H1 (cell line): ENCODE data around the gene C3AR1. TPM values are rescaled to one million over a fixed set of nuclear protein-coding genes. Genes with fewer than 3 reads are reported as not detected.

Experiments
- BACH1 ChIP-seq: IDR thresholded peaks from 2 replicates; pipeline ENCODE4 v1.6.1; 2012; ENCODE audit warnings: low read length, improper control_type of control experiment
- CEBPB ChIP-seq: IDR thresholded peaks from 2 replicates; pipeline ENCODE4 v1.6.1; 2012; ENCODE audit warnings: low read depth, low read length
- CHD2 ChIP-seq: IDR thresholded peaks from 2 replicates; pipeline ENCODE4 v1.6.1; 2012; ENCODE audit warnings: low read length, improper control_type of control experiment
- GABPA ChIP-seq: IDR thresholded peaks from 2 replicates; pipeline ENCODE4 v1.6.1; 2011; ENCODE audit warnings: mild to moderate bottlenecking, low read length, moderate library complexity, borderline replicate concordance; ENCODE audit not compliant: insufficient read depth
- NANOG ChIP-seq: IDR thresholded peaks from 2 replicates; pipeline ENCODE4 v1.6.1; 2011; ENCODE audit warnings: low read length, low read depth, mild to moderate bottlenecking, inconsistent platforms; ENCODE audit not compliant: insufficient read depth, poor library complexity, severe bottlenecking
- POLR2A ChIP-seq, 2 experiments: IDR thresholded peaks; 1 replicate in 1 of 2; 2 replicates in 1 of 2; pipeline ENCODE4 v1.6.1; 2011; ENCODE audit warnings: low read depth in 2 of 2, low read length in 2 of 2, mild to moderate bottlenecking in 2 of 2; ENCODE audit errors: control extremely low read depth in 1 of 2
- RAD21 ChIP-seq, 2 experiments: IDR thresholded peaks in 1 of 2; conservative IDR thresholded peaks in 1 of 2; 2 replicates each; pipeline ENCODE4 v1.6.1; 2011; ENCODE audit warnings: low read depth in 2 of 2, low read length in 2 of 2, improper control_type of control experiment in 1 of 2, inconsistent platforms in 1 of 2, mild to moderate bottlenecking in 1 of 2, moderate library complexity in 1 of 2
- RBBP5 ChIP-seq: IDR thresholded peaks from 2 replicates; pipeline ENCODE4 v1.7.1; 2012; ENCODE audit warnings: low read depth, mild to moderate bottlenecking, inconsistent platforms, low read length, moderate library complexity, borderline replicate concordance
- SAP30 ChIP-seq: fragments of 300-600 bp; sonication (generic); IDR thresholded peaks from 2 replicates; pipeline ENCODE4 v1.7.1; 2012; ENCODE audit warnings: low read length, moderate library complexity, mild to moderate bottlenecking, inconsistent platforms; ENCODE audit not compliant: insufficient read depth, insufficient replicate concordance
- SIN3A ChIP-seq, 2 experiments: IDR thresholded peaks in 1 of 2; conservative IDR thresholded peaks in 1 of 2; 2 replicates each; pipeline ENCODE4 v1.6.1; 2011 to 2012; ENCODE audit warnings: low read length in 2 of 2, improper control_type of control experiment in 1 of 2, low read depth in 1 of 2, mild to moderate bottlenecking in 1 of 2
- SP2 ChIP-seq: IDR thresholded peaks from 2 replicates; pipeline ENCODE4 v1.6.1; 2012; ENCODE audit warnings: mild to moderate bottlenecking, low read length, inconsistent platforms
- SRF ChIP-seq: IDR thresholded peaks from 2 replicates; pipeline ENCODE4 v1.6.1; 2011; ENCODE audit warnings: mild to moderate bottlenecking, low read depth, low read length, moderate library complexity
- TEAD4 ChIP-seq: IDR thresholded peaks from 2 replicates; pipeline ENCODE4 v1.6.1; 2012; ENCODE audit warnings: low read depth, low read length, inconsistent platforms, mixed read lengths
- polyA plus RNA-seq, 7 experiments: library from polyadenylated mRNA; depleted of rRNA in 3 of 7; stranded (reverse) in 5 of 7; unstranded in 2 of 7; fragments of >200 nt in 5 of 7; fragments of 200-250 nt in 2 of 7; gene quantifications; 1 replicate in 5 of 7; 2 replicates in 1 of 7; 4 replicates in 1 of 7; pipeline versions ENCODE4 v1.2.1 to v1.2.3, GENCODE V29; 2011 to 2013; ENCODE audit warnings: missing spikeins in 2 of 7, mixed read lengths in 2 of 7
- total RNA-seq: library from RNA; stranded (reverse); fragmentation: NEBNext Ultra II Directional; extraction: Animal tissue kit (Norgen Biotek cat#: 25700); gene quantifications from 2 replicates; pipeline ENCODE4 v1.2.1, GENCODE V29; 2021
- TF ChIP-seq, protein P1 (sequence below): IDR thresholded peaks from 2 replicates; pipeline ENCODE4 v1.6.1; 2012; ENCODE audit warnings: inconsistent platforms
- TF ChIP-seq, protein P2 (sequence below): IDR thresholded peaks from 2 replicates; pipeline ENCODE4 v1.6.1; 2012; ENCODE audit warnings: low read length, inconsistent platforms

C3AR1 gene
- total and polyA plus RNA-seq, 2 of the 8 experiments (the other 6 are each of a cell fraction or from before 2014, with no cell fraction given), result not detected

DNA sequence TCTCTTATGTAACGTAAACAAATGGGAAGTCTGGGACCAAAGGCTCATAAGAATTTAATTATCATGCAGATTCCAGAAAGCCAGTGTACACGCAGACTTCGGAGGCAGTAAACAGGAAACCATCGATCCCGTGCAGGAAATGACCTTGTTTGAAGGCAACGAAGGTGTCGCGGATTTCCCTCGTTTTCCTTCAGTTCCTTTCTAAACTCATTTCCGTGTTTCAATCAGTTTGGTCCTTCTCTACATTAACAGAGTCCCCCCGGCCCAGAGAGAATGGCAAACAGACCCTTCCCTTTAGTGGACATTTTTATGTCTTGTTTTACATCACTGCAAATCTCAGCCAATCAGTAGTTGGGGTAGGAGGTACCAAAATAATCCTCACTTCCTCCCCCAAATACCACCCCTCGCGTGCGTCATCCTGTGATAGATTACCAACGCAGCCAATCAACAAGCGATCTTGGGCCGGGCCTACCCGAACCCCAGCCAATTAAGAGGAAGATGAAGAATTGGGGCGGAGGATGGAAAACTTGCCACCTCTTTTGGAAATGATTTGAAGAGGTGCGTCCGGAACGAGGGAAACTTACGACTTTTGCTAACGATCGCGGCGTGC, 39.8 kb downstream of the C3AR1 start (continued):
- no peak for TF ChIP-seq SIN3A (conservative IDR thresholded peaks at IDR 0.05 in 1 of 2, IDR thresholded peaks at IDR 0.05 in 1 of 2; ENCODE audit: low read depth in 1 of 2, low read length in 2 of 2)
- no peak for TF ChIP-seq SRF
- TF ChIP-seq POLR2A (IDR thresholded peaks at IDR 0.05; ENCODE audit: control extremely low read depth in 1 of 2, low read depth in 2 of 2, low read length in 2 of 2), result peak in 1 of 2 experiments; percentile 76; a peak in 1 of 3 replicates
- no peak for TF ChIP-seq NANOG
- TF ChIP-seq, protein P1, sequence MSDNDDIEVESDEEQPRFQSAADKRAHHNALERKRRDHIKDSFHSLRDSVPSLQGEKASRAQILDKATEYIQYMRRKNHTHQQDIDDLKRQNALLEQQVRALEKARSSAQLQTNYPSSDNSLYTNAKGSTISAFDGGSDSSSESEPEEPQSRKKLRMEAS, result no peak; the same call in 1 of the 2 replicates
- no peak for TF ChIP-seq BACH1
- no peak for TF ChIP-seq SAP30
- TF ChIP-seq, protein P2, sequence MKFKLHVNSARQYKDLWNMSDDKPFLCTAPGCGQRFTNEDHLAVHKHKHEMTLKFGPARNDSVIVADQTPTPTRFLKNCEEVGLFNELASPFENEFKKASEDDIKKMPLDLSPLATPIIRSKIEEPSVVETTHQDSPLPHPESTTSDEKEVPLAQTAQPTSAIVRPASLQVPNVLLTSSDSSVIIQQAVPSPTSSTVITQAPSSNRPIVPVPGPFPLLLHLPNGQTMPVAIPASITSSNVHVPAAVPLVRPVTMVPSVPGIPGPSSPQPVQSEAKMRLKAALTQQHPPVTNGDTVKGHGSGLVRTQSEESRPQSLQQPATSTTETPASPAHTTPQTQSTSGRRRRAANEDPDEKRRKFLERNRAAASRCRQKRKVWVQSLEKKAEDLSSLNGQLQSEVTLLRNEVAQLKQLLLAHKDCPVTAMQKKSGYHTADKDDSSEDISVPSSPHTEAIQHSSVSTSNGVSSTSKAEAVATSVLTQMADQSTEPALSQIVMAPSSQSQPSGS, result 0 out of 2 replicates have a peak, but pooled peaks have one; percentile 12
- peak; percentile 79 for TF ChIP-seq SP2
- no peak for TF ChIP-seq RAD21 (IDR thresholded peaks at IDR 0.05 in 1 of 2, conservative IDR thresholded peaks at IDR 0.05 in 1 of 2; ENCODE audit: low read depth in 2 of 2, low read length in 2 of 2)
- 0 out of 2 replicates have a peak, but pooled peaks have one; percentile 23 for TF ChIP-seq GABPA
- peak; percentile 11; the same call in 1 of the 2 replicates for TF ChIP-seq RBBP5
- 0 out of 2 replicates have a peak, but pooled peaks have one; percentile 10 for TF ChIP-seq TEAD4
- peak; percentile 89 for TF ChIP-seq CHD2
- TF ChIP-seq CEBPB, result no peak
